HepG2 (cell line): ENCODE results near the gene PKMYT1. TPM values are rescaled to one million over a fixed set of nuclear protein-coding genes. Genes with fewer than 3 reads are reported as not detected.
A peak's percentile ranks its signal among the peaks of the same experiment; 100 is the strongest.

Experiments used
- ARHGAP35 ChIP-seq: sonication (generic); formaldehyde crosslinking; IDR thresholded peaks from 2 replicates; pipeline ENCODE4 v1.9.0; 2022; ENCODE audit warnings: mild to moderate bottlenecking, inconsistent platforms, moderate library complexity, missing genetic modification reagents, borderline replicate concordance
- CEBPG ChIP-seq: IDR thresholded peaks from 2 replicates; pipeline ENCODE4 v1.6.1; 2016
- KLF15 ChIP-seq: sonication (generic); formaldehyde crosslinking; IDR thresholded peaks from 2 replicates; pipeline ENCODE4 v1.8.1; 2023; ENCODE audit warnings: borderline replicate concordance, mild to moderate bottlenecking, inconsistent platforms, missing genetic modification reagents, mixed read lengths
- KLF16 ChIP-seq, 2 experiments: sonication (generic) in 1 of 2; formaldehyde crosslinking in 1 of 2; IDR thresholded peaks; 2 replicates each; pipeline versions ENCODE4 v1.6.1 to v1.8.0; 2016 to 2023; ENCODE audit warnings: missing genetic modification reagents in 2 of 2, missing compliant biosample characterization in 1 of 2
- MIXL1 ChIP-seq: IDR thresholded peaks from 2 replicates; pipeline ENCODE4 v1.6.1; 2016
- NR2F2 ChIP-seq: IDR thresholded peaks from 2 replicates; pipeline ENCODE4 v1.6.1; 2012; ENCODE audit warnings: low read depth, inconsistent platforms, borderline replicate concordance
- PHF20 ChIP-seq: sonication (generic); formaldehyde crosslinking; IDR thresholded peaks from 2 replicates; pipeline ENCODE4 v1.5.0; 2020; ENCODE audit warnings: mild to moderate bottlenecking, missing genetic modification reagents
- PHF21A ChIP-seq: sonication (generic); formaldehyde crosslinking; IDR thresholded peaks from 2 replicates; pipeline ENCODE4 v1.5.0; 2020; ENCODE audit warnings: mild to moderate bottlenecking, missing genetic modification reagents
- PITX1 ChIP-seq: sonication (generic); formaldehyde crosslinking; IDR thresholded peaks from 2 replicates; pipeline ENCODE4 v1.5.1; 2020; ENCODE audit warnings: mild to moderate bottlenecking, missing genetic modification reagents
- POGZ ChIP-seq: sonication (generic); formaldehyde crosslinking; IDR thresholded peaks from 2 replicates; pipeline ENCODE4 v1.4.0; 2020; ENCODE audit warnings: mild to moderate bottlenecking, missing genetic modification reagents
- SOX6 ChIP-seq, 2 experiments: fragments of 450-650 bp in 1 of 2; sonication (generic) in 1 of 2; formaldehyde crosslinking in 1 of 2; IDR thresholded peaks; 2 replicates each; pipeline versions ENCODE4 v1.4.0 to v1.6.1; 2017 to 2020; ENCODE audit warnings: antibody characterized with exemption in 1 of 2, mild to moderate bottlenecking in 1 of 2, missing genetic modification reagents in 1 of 2
- SRY ChIP-seq: sonication (generic); formaldehyde crosslinking; IDR thresholded peaks from 2 replicates; pipeline ENCODE4 v1.8.0; 2022; ENCODE audit warnings: mild to moderate bottlenecking, missing genetic modification reagents
- THAP11 ChIP-seq: IDR thresholded peaks from 2 replicates; pipeline ENCODE4 v1.6.1; 2016; ENCODE audit warnings: missing biosample characterization, missing genetic modification reagents
- TSC22D2 ChIP-seq: sonication (generic); formaldehyde crosslinking; IDR thresholded peaks from 2 replicates; pipeline ENCODE4 v1.5.1; 2020; ENCODE audit warnings: missing genetic modification reagents, mild to moderate bottlenecking, borderline replicate concordance
- ZKSCAN1 ChIP-seq: fragments of 150-350 bp; IDR thresholded peaks from 2 replicates; pipeline ENCODE4 v1.6.1; 2014; ENCODE audit warnings: low read length
- ZNF138 ChIP-seq: sonication (generic); formaldehyde crosslinking; IDR thresholded peaks from 2 replicates; pipeline ENCODE4 v1.5.0; 2020; ENCODE audit warnings: mild to moderate bottlenecking, low read depth, missing genetic modification reagents
- ZNF20 ChIP-seq: sonication (generic); formaldehyde crosslinking; IDR thresholded peaks from 2 replicates; pipeline ENCODE4 v1.4.0; 2020; ENCODE audit warnings: mild to moderate bottlenecking, moderate library complexity, missing genetic modification reagents
- ZNF331 ChIP-seq: sonication (generic); formaldehyde crosslinking; IDR thresholded peaks from 2 replicates; pipeline ENCODE4 v1.4.0; 2020; ENCODE audit warnings: missing genetic modification reagents
- ZNF501 ChIP-seq: sonication (generic); formaldehyde crosslinking; IDR thresholded peaks from 2 replicates; pipeline ENCODE4 v1.5.1; 2020; ENCODE audit warnings: mild to moderate bottlenecking, moderate library complexity, missing genetic modification reagents
- ZNF562 ChIP-seq: sonication (generic); formaldehyde crosslinking; IDR thresholded peaks from 2 replicates; pipeline ENCODE4 v1.8.0; 2022; ENCODE audit warnings: missing genetic modification reagents, borderline replicate concordance
- polyA plus RNA-seq, 8 experiments: library from polyadenylated mRNA; depleted of rRNA in 3 of 8; stranded (reverse) in 7 of 8; unstranded in 1 of 8; fragments of >200 nt; fragmentation: Illumina TruSeq in 4 of 8; extraction: Trizol in 4 of 8; gene quantifications; 2 replicates each; pipeline versions ENCODE4 v1.2.1 to v1.2.3, GENCODE V29; 2011 to 2016; ENCODE audit warnings: low read depth in 4 of 8, missing spikeins in 1 of 8, mixed read lengths in 1 of 8; ENCODE audit not compliant: insufficient read depth in 1 of 8
- total RNA-seq, 5 experiments: library from RNA; depleted of rRNA; stranded (reverse); fragments of >200 nt; fragmentation: Illumina TruSeq; extraction: Trizol; gene quantifications; 2 replicates each; pipeline ENCODE4 v1.2.3, GENCODE V29; 2016; ENCODE audit warnings: low read depth in 1 of 5
- TF ChIP-seq, protein P1 (sequence below): sonication (generic); formaldehyde crosslinking; IDR thresholded peaks from 2 replicates; pipeline ENCODE4 v1.5.0; 2020; ENCODE audit warnings: mild to moderate bottlenecking, missing genetic modification reagents, borderline replicate concordance
- TF ChIP-seq, protein P2 (sequence below): sonication (generic); formaldehyde crosslinking; conservative IDR thresholded peaks from 2 replicates; pipeline ENCODE4 v1.4.0; 2020; ENCODE audit warnings: mild to moderate bottlenecking, missing genetic modification reagents, moderate library complexity

Gene PKMYT1
- total and polyA plus RNA-seq, 2 of the 13 experiments (the other 11 are each of a cell fraction or from before 2014, with no cell fraction given) = 7.0 to 27.8 TPM

DNA sequence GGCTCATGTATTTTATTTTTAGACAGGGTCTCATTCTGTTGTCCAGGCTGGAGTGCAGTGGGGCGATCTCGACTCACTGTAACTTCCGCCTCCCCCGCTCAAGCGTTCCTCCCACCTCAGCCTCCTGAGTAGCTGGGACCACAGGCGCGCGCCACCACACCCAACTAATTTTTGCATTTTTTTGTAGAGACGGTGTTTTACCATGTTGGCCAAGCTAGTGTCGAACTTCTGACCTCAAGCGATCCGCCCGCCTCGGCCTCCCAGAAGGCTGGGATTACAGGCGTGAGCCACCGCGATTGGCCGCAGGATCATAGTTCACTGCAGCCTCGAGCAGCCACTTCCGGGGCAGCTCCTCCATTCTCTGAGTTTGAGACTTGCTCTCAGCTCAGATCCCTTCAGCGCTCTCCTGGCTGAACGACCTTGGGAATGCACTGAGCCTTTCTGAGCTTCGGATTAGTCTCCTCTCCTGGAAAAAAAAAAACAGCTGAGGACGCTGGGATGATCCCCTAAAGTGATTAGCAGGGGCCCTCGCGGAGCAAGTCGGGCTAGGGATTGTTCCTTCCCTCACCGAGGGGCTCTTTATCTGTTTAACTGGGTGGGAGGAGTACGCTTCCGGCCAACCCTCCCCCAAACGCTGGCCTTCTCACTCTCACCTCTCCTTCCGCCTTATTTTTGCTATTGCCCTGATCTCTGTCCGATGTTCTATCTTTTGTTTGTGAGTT lies 1.1 kb upstream of the PKMYT1 start (continued):
- TF ChIP-seq TSC22D2 (peak; percentile 37; the same call in 1 of the 2 replicates), KLF16 (CRISPR knock-in tag; IDR thresholded peaks at IDR 0.05) (0 out of 4 replicates have a peak, but pooled peaks of 1 of the 2 experiments have one; percentile 25), ZNF331 (CRISPR knock-in tag) (peak; percentile 23; the same call in 1 of the 2 replicates), ZNF20 (CRISPR knock-in tag) (0 out of 2 replicates have a peak, but pooled peaks have one; percentile 70), POGZ (CRISPR knock-in tag) (peak; percentile 51; the same call in 1 of the 2 replicates), KLF15 (CRISPR knock-in tag) (peak; percentile 29; the same call in 1 of the 2 replicates), ZKSCAN1 (no peak), PHF20 (CRISPR knock-in tag) (0 out of 2 replicates have a peak, but pooled peaks have one; percentile 35), MIXL1 (CRISPR knock-in tag) (peak; percentile 38; the same call in 1 of the 2 replicates), PHF21A (CRISPR knock-in tag) (peak; percentile 67), ZNF562 (CRISPR knock-in tag) (no peak), PITX1 (CRISPR knock-in tag) (peak; percentile 65), ARHGAP35 (0 out of 2 replicates have a peak, but pooled peaks have one; percentile 17), SRY (CRISPR knock-in tag) (0 out of 2 replicates have a peak, but pooled peaks have one; percentile 21), CEBPG (CRISPR knock-in tag) (peak; percentile 20; the same call in 1 of the 2 replicates), SOX6 (IDR thresholded peaks at IDR 0.05) (no peak), SOX6 (CRISPR knock-in tag; IDR thresholded peaks at IDR 0.05) (peak; percentile 37; the same call in 1 of the 2 replicates), ZNF138 (no peak), THAP11 (CRISPR knock-in tag) (peak; percentile 56), NR2F2 (0 out of 2 replicates have a peak, but pooled peaks have one; percentile 27), ZNF501 (CRISPR knock-in tag) (peak; percentile 62; the same call in 1 of the 2 replicates)
- TF ChIP-seq, protein P1, sequence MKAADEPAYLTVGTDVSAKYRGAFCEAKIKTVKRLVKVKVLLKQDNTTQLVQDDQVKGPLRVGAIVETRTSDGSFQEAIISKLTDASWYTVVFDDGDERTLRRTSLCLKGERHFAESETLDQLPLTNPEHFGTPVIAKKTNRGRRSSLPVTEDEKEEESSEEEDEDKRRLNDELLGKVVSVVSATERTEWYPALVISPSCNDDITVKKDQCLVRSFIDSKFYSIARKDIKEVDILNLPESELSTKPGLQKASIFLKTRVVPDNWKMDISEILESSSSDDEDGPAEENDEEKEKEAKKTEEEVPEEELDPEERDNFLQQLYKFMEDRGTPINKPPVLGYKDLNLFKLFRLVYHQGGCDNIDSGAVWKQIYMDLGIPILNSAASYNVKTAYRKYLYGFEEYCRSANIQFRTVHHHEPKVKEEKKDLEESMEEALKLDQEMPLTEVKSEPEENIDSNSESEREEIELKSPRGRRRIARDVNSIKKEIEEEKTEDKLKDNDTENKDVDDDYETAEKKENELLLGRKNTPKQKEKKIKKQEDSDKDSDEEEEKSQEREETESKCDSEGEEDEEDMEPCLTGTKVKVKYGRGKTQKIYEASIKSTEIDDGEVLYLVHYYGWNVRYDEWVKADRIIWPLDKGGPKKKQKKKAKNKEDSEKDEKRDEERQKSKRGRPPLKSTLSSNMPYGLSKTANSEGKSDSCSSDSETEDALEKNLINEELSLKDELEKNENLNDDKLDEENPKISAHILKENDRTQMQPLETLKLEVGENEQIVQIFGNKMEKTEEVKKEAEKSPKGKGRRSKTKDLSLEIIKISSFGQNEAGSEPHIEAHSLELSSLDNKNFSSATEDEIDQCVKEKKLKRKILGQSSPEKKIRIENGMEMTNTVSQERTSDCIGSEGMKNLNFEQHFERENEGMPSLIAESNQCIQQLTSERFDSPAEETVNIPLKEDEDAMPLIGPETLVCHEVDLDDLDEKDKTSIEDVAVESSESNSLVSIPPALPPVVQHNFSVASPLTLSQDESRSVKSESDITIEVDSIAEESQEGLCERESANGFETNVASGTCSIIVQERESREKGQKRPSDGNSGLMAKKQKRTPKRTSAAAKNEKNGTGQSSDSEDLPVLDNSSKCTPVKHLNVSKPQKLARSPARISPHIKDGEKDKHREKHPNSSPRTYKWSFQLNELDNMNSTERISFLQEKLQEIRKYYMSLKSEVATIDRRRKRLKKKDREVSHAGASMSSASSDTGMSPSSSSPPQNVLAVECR = no peak
- TF ChIP-seq, protein P2, sequence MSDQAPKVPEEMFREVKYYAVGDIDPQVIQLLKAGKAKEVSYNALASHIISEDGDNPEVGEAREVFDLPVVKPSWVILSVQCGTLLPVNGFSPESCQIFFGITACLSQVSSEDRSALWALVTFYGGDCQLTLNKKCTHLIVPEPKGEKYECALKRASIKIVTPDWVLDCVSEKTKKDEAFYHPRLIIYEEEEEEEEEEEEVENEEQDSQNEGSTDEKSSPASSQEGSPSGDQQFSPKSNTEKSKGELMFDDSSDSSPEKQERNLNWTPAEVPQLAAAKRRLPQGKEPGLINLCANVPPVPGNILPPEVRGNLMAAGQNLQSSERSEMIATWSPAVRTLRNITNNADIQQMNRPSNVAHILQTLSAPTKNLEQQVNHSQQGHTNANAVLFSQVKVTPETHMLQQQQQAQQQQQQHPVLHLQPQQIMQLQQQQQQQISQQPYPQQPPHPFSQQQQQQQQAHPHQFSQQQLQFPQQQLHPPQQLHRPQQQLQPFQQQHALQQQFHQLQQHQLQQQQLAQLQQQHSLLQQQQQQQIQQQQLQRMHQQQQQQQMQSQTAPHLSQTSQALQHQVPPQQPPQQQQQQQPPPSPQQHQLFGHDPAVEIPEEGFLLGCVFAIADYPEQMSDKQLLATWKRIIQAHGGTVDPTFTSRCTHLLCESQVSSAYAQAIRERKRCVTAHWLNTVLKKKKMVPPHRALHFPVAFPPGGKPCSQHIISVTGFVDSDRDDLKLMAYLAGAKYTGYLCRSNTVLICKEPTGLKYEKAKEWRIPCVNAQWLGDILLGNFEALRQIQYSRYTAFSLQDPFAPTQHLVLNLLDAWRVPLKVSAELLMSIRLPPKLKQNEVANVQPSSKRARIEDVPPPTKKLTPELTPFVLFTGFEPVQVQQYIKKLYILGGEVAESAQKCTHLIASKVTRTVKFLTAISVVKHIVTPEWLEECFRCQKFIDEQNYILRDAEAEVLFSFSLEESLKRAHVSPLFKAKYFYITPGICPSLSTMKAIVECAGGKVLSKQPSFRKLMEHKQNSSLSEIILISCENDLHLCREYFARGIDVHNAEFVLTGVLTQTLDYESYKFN (CRISPR knock-in tag) = peak; percentile 48
